ENCODE results near the gene AFAP1.

The AFAP1 gene

DNA sequence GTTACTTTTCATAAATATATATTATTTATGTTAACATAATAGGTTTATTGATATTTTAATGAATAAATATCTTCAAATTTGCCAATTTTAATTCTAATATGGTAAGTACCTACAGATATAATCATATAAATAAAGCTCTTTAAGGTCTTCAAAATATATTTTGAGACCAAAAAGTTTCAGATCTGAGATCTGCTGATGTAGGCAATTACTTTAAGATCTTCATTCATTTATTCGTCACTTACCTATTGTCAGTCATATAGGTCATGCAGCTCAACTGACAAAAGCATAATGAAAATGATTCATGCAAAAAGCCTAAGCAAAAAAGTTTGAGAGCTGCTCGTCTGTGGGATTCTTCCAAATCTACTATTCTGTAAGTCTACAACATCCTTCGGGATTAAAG, 64.8 kb downstream of the AFAP1 start:
- ChIA-PET POLR2A (ENCODE audit: low non-redundant PET) (no interaction called here), CTCF (no interaction called here)
- TF ChIP-seq, protein P1, sequence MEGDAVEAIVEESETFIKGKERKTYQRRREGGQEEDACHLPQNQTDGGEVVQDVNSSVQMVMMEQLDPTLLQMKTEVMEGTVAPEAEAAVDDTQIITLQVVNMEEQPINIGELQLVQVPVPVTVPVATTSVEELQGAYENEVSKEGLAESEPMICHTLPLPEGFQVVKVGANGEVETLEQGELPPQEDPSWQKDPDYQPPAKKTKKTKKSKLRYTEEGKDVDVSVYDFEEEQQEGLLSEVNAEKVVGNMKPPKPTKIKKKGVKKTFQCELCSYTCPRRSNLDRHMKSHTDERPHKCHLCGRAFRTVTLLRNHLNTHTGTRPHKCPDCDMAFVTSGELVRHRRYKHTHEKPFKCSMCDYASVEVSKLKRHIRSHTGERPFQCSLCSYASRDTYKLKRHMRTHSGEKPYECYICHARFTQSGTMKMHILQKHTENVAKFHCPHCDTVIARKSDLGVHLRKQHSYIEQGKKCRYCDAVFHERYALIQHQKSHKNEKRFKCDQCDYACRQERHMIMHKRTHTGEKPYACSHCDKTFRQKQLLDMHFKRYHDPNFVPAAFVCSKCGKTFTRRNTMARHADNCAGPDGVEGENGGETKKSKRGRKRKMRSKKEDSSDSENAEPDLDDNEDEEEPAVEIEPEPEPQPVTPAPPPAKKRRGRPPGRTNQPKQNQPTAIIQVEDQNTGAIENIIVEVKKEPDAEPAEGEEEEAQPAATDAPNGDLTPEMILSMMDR (conservative IDR thresholded peaks at IDR 0.05; ENCODE audit: low read depth) = no peak
- DNase-seq (ENCODE audit: low spot score) = no peak
- H3K27ac ChIP-seq = no peak overlapping the region

DNA sequence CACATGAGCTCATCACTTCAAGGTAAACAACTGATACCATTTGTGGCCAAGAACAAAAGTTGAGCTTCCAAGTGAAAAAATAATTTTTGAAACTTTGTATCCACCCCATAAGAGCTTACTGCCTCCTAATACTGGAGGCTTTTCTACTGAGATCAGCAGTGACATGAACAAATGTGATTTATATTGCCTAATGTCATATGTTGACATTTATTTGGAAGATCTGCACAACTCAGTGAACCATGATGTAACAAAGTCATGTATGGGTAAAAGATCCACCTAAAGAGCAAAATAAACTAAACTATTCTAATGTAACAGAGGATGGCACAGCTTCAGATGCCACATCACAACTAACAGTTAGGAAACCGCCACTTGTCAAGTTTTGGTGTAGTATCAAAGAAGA, 65.8 kb downstream of the AFAP1 start:
- CTCF ChIA-PET = interaction anchor here (0.6 kb wide), 1 partner anchor 70 kb away, joined by 5 read pairs; no protein-coding TSS in a partner anchor
- POLR2A ChIA-PET (ENCODE audit: low non-redundant PET) = no interaction called here
- no peak for DNase-seq (ENCODE audit: low spot score)
- no peak overlapping the region for H3K27ac ChIP-seq
- TF ChIP-seq, protein P1 (conservative IDR thresholded peaks at IDR 0.05; ENCODE audit: low read depth) = no peak

DNA sequence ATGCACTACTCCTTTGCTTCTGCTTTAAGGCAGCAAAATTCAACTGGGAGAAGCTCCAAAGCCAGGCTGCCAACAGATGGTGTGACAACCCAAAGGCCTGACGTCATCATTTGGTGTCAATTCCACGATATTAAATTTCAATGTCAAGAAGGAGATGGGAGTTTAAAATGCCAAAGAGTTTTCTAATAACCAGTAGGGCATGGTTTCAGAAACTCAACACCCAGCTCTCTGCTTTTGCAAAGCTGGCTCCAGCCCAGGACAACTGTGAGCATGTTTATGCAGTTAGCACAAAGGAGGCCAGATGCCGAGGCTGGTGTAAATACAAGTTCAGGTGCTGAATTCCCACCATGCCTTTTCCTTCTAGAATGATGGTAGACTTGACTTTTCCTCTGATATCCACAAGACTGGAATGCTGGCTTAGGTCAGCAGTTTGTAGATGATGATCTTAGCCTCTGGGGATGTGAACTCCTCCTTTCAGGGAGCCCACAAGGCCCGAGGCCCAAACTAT, 67.3 kb downstream of the AFAP1 start:
- peak overlapping the region; percentile 74 for H3K27ac ChIP-seq
- DNase-seq (ENCODE audit: low spot score) = no peak
- POLR2A ChIA-PET (ENCODE audit: low non-redundant PET) = interaction anchor here (0.7 kb wide), 1 partner anchor 40 kb away, joined by 13 read pairs; no protein-coding TSS in a partner anchor
- CTCF ChIA-PET = no interaction called here
- TF ChIP-seq, protein P1 (conservative IDR thresholded peaks at IDR 0.05; ENCODE audit: low read depth) = no peak

DNA sequence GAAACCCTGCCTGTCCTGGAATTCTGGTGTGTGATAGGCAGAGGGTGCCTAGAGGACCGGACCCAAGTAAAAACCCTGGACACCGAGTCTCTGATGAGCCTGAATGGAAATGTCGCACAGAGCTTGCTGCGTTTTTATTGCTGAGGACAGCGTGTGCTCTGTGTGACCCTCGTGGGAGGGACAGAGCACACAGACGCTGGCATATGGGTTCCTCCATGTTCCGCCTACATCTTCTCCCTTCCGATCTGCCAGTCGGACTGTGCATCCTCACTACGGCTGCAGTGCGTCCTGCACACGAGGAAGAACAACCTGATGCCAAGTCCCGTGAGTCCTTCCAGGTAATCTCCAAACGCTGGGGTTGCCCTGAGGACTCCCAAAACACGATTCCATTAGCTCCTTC, 68.3 kb downstream of the AFAP1 start:
- H3K27ac ChIP-seq = peak overlapping the region; percentile 35
- DNase-seq (ENCODE audit: low spot score) = no peak
- TF ChIP-seq, protein P1 (conservative IDR thresholded peaks at IDR 0.05; ENCODE audit: low read depth) = no peak
- POLR2A ChIA-PET (ENCODE audit: low non-redundant PET) = no interaction called here
- CTCF ChIA-PET = no interaction called here

DNA sequence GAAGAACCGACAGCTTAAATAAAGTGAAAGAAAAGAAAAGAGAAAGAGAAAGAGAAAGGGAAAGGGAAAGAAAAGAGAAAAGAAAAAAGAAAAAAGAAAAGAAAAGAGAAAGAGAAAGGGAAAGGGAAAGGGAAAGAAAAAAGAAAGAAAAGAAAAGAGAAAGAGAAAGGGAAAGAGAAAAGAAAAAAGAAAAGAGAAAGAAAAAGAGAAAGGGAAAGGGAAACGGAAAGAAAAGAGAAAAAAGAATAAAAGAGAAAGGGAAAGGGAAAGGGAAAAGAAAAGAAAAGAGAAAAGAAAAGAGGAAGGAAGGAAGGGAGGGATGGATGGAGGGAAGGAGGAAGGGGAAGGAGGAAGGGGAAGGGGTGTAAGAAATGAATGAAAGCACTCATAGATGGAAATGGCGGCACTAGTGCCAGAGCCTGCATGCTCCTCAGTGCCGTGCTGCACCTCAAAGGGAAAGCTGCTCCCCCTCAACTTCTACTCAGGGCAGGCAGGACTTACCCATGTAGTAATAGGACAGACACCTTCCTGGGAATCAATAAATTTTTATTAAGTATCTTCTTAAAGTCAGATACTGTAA, 70.7 kb downstream of the AFAP1 start:
- peak overlapping the region; percentile 69; the same call in 1 of the 2 replicates for H3K27ac ChIP-seq
- TF ChIP-seq, protein P1 (conservative IDR thresholded peaks at IDR 0.05; ENCODE audit: low read depth) = no peak
- CTCF ChIA-PET = interaction anchor here (0.6 to 0.8 kb wide), 3 partner anchors 65 to 462 kb away, joined by 3 to 5 read pairs (median 3); no protein-coding TSS in a partner anchor
- DNase-seq (ENCODE audit: low spot score) = no peak
- POLR2A ChIA-PET (ENCODE audit: low non-redundant PET) = no interaction called here

DNA sequence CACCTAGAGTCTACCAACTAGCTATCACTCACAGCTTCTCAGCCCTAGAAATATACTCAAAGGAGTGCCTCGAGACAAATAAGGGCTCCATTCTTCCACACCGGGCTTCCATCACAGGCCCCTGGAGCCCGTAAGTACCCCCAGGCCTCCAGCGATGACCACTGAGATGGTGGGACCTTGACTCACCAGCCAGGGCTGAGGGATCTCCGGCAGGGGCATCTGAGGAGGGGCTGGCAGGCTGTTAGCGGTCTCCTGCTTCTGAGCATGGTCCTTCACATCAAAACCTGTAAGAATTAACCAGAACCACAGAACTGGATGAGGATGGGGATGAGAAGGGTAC, 71.3 kb downstream of the AFAP1 start:
- H3K27ac ChIP-seq = peak overlapping the region; percentile 69
- CTCF ChIA-PET = interaction anchor here (0.6 kb wide), 1 partner anchor 94 kb away, joined by 3 read pairs; no protein-coding TSS in a partner anchor
- no peak for DNase-seq (ENCODE audit: low spot score)
- POLR2A ChIA-PET (ENCODE audit: low non-redundant PET) = no interaction called here
- TF ChIP-seq, protein P1 (conservative IDR thresholded peaks at IDR 0.05; ENCODE audit: low read depth) = no peak

Data from RWPE1 (cell line).